K562 (cell line): ENCODE measurements around the gene NAXE. TPM values are rescaled to one million over a fixed set of nuclear protein-coding genes. Genes with fewer than 3 reads are reported as not detected.

Experiments
- ATAC-seq: fragments of 200-7000 bp; cut with Tn5 transposase; 3 replicates; pipeline ENCODE4 v1.9.1; 2020; ENCODE audit warnings: moderate library complexity
- BruUV-seq: library from RNA; stranded (reverse); fragments of 400-500 nt; replicated peaks from 2 replicates; lab custom pipeline; 2021; lab: Mats Ljungman, UMichigan
- CTCF ChIA-PET: fragments of 300-600 bp; formaldehyde crosslinking; extraction: SDS; loops from one replicate; lab custom pipeline; 2021; ENCODE audit warnings: low intra/inter-chr PET ratio; lab: Yijun Ruan, JAX
- POLR2A ChIA-PET: fragments of 300-600, 350-650 bp; sonication (Branson Sonifier 250); formaldehyde crosslinking; extraction: SDS; loops from one replicate; lab custom pipeline; 2021; ENCODE audit warnings: antibody characterized with exemption, inconsistent platforms; lab: Yijun Ruan, JAX
- DNase-seq, 4 experiments: peaks; one replicate each; pipeline versions ENCODE4 v3.0.0 to v3.0.0-alpha.2; 2011 to 2018; ENCODE audit warnings: low spot score in 3 of 4, mixed read lengths in 3 of 4; ENCODE audit errors: extremely low read depth in 1 of 4
- FAIRE-seq: peaks from 2 replicates; lab custom pipeline; 2011; peaks lifted over from hg19 to GRCh38; lab: Jason Lieb, UNC
- H2AFZ ChIP-seq: 2 replicates; pipeline ENCODE4 v1.6.0; 2011; ENCODE audit warnings: low read depth, low read length, control low read depth, inconsistent platforms
- H3K27ac ChIP-seq: fragments of 200-600 bp; 3 replicates; pipeline ENCODE4 v1.8.0; 2011; ENCODE audit warnings: low read depth, mild to moderate bottlenecking, control low read depth, inconsistent platforms, low read length, moderate library complexity, mixed read lengths; ENCODE audit errors: extremely low read depth
- H3K27me3 ChIP-seq, 2 experiments: fragments of 300-600 bp in 1 of 2; 2 replicates in 1 of 2; 3 replicates in 1 of 2; pipeline versions ENCODE4 v1.6.0 to v1.8.0; 2011; ENCODE audit warnings: inconsistent platforms in 2 of 2, low read length in 2 of 2, mild to moderate bottlenecking in 1 of 2, mixed read lengths in 1 of 2, moderate library complexity in 1 of 2; ENCODE audit not compliant: control insufficient read depth in 2 of 2, insufficient read depth in 2 of 2
- H3K36me3 ChIP-seq: fragments of 300-600 bp; 3 replicates; pipeline ENCODE4 v1.8.0; 2011; ENCODE audit warnings: mild to moderate bottlenecking, low read length, inconsistent platforms; ENCODE audit not compliant: control insufficient read depth, insufficient read depth
- H3K4me1 ChIP-seq, 2 experiments: fragments of 200-600 bp in 1 of 2; replicated peaks in 1 of 2; 2 replicates in 1 of 2; 3 replicates in 1 of 2; pipeline versions ENCODE4 v1.5.1 to v1.8.0; 2011; ENCODE audit warnings: inconsistent platforms in 2 of 2, low read length in 2 of 2, mild to moderate bottlenecking in 1 of 2, mixed read lengths in 1 of 2, moderate library complexity in 1 of 2; ENCODE audit not compliant: control insufficient read depth in 2 of 2, insufficient read depth in 2 of 2
- H3K4me2 ChIP-seq: 2 replicates; pipeline ENCODE4 v1.6.1; 2011; ENCODE audit warnings: low read length, control low read depth, inconsistent platforms, mixed read lengths; ENCODE audit not compliant: insufficient read depth
- H3K4me3 ChIP-seq: fragments of 200-600 bp; sonication (generic), shearing (Covaris generic); 2 replicates; pipeline ENCODE4 v1.5.1; 2016; ENCODE audit warnings: control low read depth, inconsistent platforms
- H3K79me2 ChIP-seq: fragments of 200-600 bp; 3 replicates; pipeline ENCODE4 v1.8.0; 2011; ENCODE audit warnings: low read length, inconsistent platforms; ENCODE audit not compliant: control insufficient read depth, insufficient read depth
- H3K9ac ChIP-seq, 2 experiments: 2 replicates each; pipeline versions ENCODE4 v1.6.0 to v1.6.1; 2011; ENCODE audit warnings: low read depth in 2 of 2, low read length in 2 of 2, control low read depth in 1 of 2, inconsistent platforms in 1 of 2, mild to moderate bottlenecking in 1 of 2, mixed read lengths in 1 of 2; ENCODE audit not compliant: insufficient read depth in 1 of 2
- H3K9me1 ChIP-seq: one replicate; pipeline ENCODE4 v1.6.0; 2011; ENCODE audit warnings: inconsistent platforms, mild to moderate bottlenecking, low read length, moderate library complexity; ENCODE audit not compliant: control insufficient read depth, insufficient read depth
- H3K9me3 ChIP-seq: replicated peaks from 2 replicates; pipeline ENCODE4 v1.5.1; 2011; ENCODE audit warnings: low read depth, low read length, inconsistent platforms; ENCODE audit not compliant: control insufficient read depth, insufficient read depth
- H4K20me1 ChIP-seq: replicated peaks from 2 replicates; pipeline ENCODE4 v1.6.1; 2011; ENCODE audit warnings: low read length, inconsistent platforms, mixed read lengths; ENCODE audit not compliant: control insufficient read depth, insufficient read depth
- BHLHE40 ChIP-seq: IDR thresholded peaks from 2 replicates; pipeline ENCODE4 v1.6.1; 2011; ENCODE audit warnings: low read length, improper control_type of control experiment
- EGR1 ChIP-seq: fragments of 450-650 bp; conservative IDR thresholded peaks from 2 replicates; pipeline ENCODE4 v1.6.1; 2017; ENCODE audit warnings: mild to moderate bottlenecking
- KDM5B ChIP-seq: fragments of 200-600 bp; sonication (generic); IDR thresholded peaks from 2 replicates; pipeline ENCODE4 v1.6.1; 2012; ENCODE audit warnings: low read depth, mild to moderate bottlenecking, moderate library complexity, low read length, control low read depth, inconsistent platforms; ENCODE audit not compliant: insufficient replicate concordance
- LCOR ChIP-seq: sonication (generic); formaldehyde crosslinking; IDR thresholded peaks from 2 replicates; pipeline ENCODE4 v1.8.0; 2022; ENCODE audit warnings: mild to moderate bottlenecking, missing genetic modification reagents
- MAZ ChIP-seq, 2 experiments: fragments of 450-650 bp in 1 of 2; sonication (generic) in 1 of 2; formaldehyde crosslinking; IDR thresholded peaks in 1 of 2; conservative IDR thresholded peaks in 1 of 2; 2 replicates each; pipeline versions ENCODE4 v1.4.0 to v1.5.0; 2020; ENCODE audit warnings: mild to moderate bottlenecking in 1 of 2, missing genetic modification reagents in 1 of 2
- MCM2 ChIP-seq: fragments of 450-650 bp; IDR thresholded peaks from 2 replicates; pipeline ENCODE4 v1.6.1; 2017; ENCODE audit warnings: low read depth, mild to moderate bottlenecking
- MXI1 ChIP-seq: IDR thresholded peaks from 2 replicates; pipeline ENCODE4 v1.6.1; 2011; ENCODE audit warnings: low read depth, mild to moderate bottlenecking, improper control_type of control experiment, low read length
- NCOA4 ChIP-seq: fragments of 450-650 bp; IDR thresholded peaks from 2 replicates; pipeline ENCODE4 v1.6.1; 2018; ENCODE audit warnings: mild to moderate bottlenecking; ENCODE audit not compliant: partially characterized antibody
- POLR2A ChIP-seq: fragments of 450-650 bp; conservative IDR thresholded peaks from 2 replicates; pipeline ENCODE4 v1.6.1; 2016
- POLR2AphosphoS2 ChIP-seq: IDR thresholded peaks from 2 replicates; pipeline ENCODE4 v1.6.1; 2012; ENCODE audit warnings: low read length, improper control_type of control experiment
- POLR2G ChIP-seq: fragments of 200-400 bp; formaldehyde crosslinking; IDR thresholded peaks from 2 replicates; pipeline ENCODE4 v1.6.1; 2017; ENCODE audit warnings: low read depth, mild to moderate bottlenecking, antibody characterized with exemption, low read length, moderate library complexity
- RBFOX2 ChIP-seq: fragments of 200-400 bp; formaldehyde crosslinking; IDR thresholded peaks from 2 replicates; pipeline ENCODE4 v1.6.1; 2017; ENCODE audit warnings: low read depth, mild to moderate bottlenecking, low read length, moderate library complexity
- RBM22 ChIP-seq: fragments of 200-400 bp; formaldehyde crosslinking; IDR thresholded peaks from 2 replicates; pipeline ENCODE4 v1.6.1; 2018; ENCODE audit warnings: low read length, low read depth; ENCODE audit not compliant: poor library complexity, severe bottlenecking
- RBM39 ChIP-seq: fragments of 200-400 bp; formaldehyde crosslinking; optimal IDR thresholded peaks from 2 replicates; pipeline ENCODE3; 2018; ENCODE audit warnings: low read depth, low read length
- SIRT6 ChIP-seq: IDR thresholded peaks from one replicate; pipeline ENCODE4 v1.6.1; 2012; ENCODE audit warnings: low read depth, mild to moderate bottlenecking, control low read depth, inconsistent platforms, low read length, moderate library complexity
- TCF3 ChIP-seq: sonication (generic); formaldehyde crosslinking; IDR thresholded peaks from 2 replicates; pipeline ENCODE4 v1.4.0; 2020; ENCODE audit warnings: mild to moderate bottlenecking, missing genetic modification reagents
- ZBTB12 ChIP-seq: fragments of 250-450 bp; sonication (Bioruptor Pico); IDR thresholded peaks from 2 replicates; pipeline ENCODE4 v1.4.0; 2020
- ZNF518B ChIP-seq: fragments of 250-450 bp; sonication (Bioruptor Pico); IDR thresholded peaks from 2 replicates; pipeline ENCODE4 v1.5.0; 2021; ENCODE audit warnings: mild to moderate bottlenecking, moderate library complexity
- WGBS: fragments of 100-300 bp; shearing (Covaris generic); methylation state at CpG from one replicate; pipeline ENCODE4 v1.1.6; 2016; ENCODE audit warnings: low coverage, mixed read lengths; ENCODE audit not compliant: insufficient coverage; ENCODE audit errors: missing lambda C conversion rate; 5-methylcytosine and 5-hydroxymethylcytosine counted together
- in situ Hi-C: fragments of 300-500 bp; cut with MboI; formaldehyde crosslinking; loops from 4 replicates; pipeline ENCODE4 v1.15.0; 2018; ENCODE audit warnings: inconsistent platforms, mixed read lengths
- intact Hi-C: fragments of 100-400 bp; cut with micrococcal nuclease; formaldehyde crosslinking; loops from 2 replicates; pipeline ENCODE4 v1.14.2; 2022
- polyA plus RNA-seq, 8 experiments: library from polyadenylated mRNA; depleted of rRNA in 4 of 8; stranded (reverse) in 5 of 8; unstranded in 3 of 8; fragments of >200 nt; fragmentation: Nextera tagmentation in 2 of 8; fragmentation: Illumina TruSeq in 1 of 8; extraction: Ambion mirVana in 2 of 8; extraction: Trizol in 1 of 8; gene quantifications; 2 replicates each; pipeline versions ENCODE4 v1.2.1 to v1.2.3, GENCODE V29; 2011 to 2014; ENCODE audit warnings: inconsistent platforms in 1 of 8, missing spikeins in 1 of 8
- total RNA-seq, 7 experiments: library from RNA; depleted of rRNA in 6 of 7; stranded (reverse); fragments of >200 nt in 6 of 7; fragmentation: Illumina TruSeq in 2 of 7; extraction: Trizol in 2 of 7; gene quantifications; 2 replicates each; pipeline versions ENCODE4 v1.2.1 to v1.2.3, GENCODE V29; 2011 to 2021; ENCODE audit warnings: low replicate concordance in 1 of 7

NAXE gene
- total and polyA plus RNA-seq, 9 of the 15 experiments (the other 6 are each of a cell fraction or from before 2014, with no cell fraction given): 27.3 to 137 (median 90.0) TPM

GRCh38 chr1:156638189-156638985, 46.8 kb downstream of the NAXE start:
- Histone ChIP-seq H3K4me2 (no peak overlapping the region), H2AFZ (no peak overlapping the region), H3K9me3 (no peaks in the 10 kb centered on the region), H3K27me3 (peaks cover 7 to 10% of the 10 kb centered on the region in 2 experiments; a peak in 2 of 5 replicates), H3K4me1 (peaks cover 0 to 8% of the 10 kb centered on the region in 2 experiments; a peak in 2 of 5 replicates), H3K4me3 (no peak overlapping the region), H3K9me1 (no peaks in the 10 kb centered on the region), H4K20me1 (peaks cover 28% of the 10 kb centered on the region), H3K79me2 (no peaks in the 10 kb centered on the region), H3K27ac (no peak overlapping the region), H3K9ac (peak overlapping the region in 1 of 2 experiments; percentile 38; a peak in 1 of 4 replicates), H3K36me3 (peaks cover 10% of the 10 kb centered on the region; the same call in 2 of the 3 replicates)
- POLR2A ChIA-PET: interaction anchor here (0.5 to 1.3 kb wide), 6 partner anchors 9 to 967 kb away, joined by 3 to 12 read pairs (median 4); no protein-coding TSS in a partner anchor
- intact Hi-C loops: no loop called here
- no TSS peak for BruUV-seq
- FAIRE-seq: no peak
- DNase-seq: no peak
- in situ Hi-C loops: no loop called here
- peak; percentile 12; the same call in 2 of the 3 replicates for ATAC-seq
- CTCF ChIA-PET: no interaction called here
- WGBS: 9% methylated on average over 7 of the region's 8 CpGs
- peak; percentile 45; the same call in 1 of the 2 replicates for TF ChIP-seq POLR2AphosphoS2
- TF ChIP-seq POLR2A: peak; percentile 58
- no peak for TF ChIP-seq RBM39
- no peak for TF ChIP-seq ZBTB12 (CRISPR knock-in tag)
- no peak for TF ChIP-seq NCOA4
- TF ChIP-seq EGR1: peak; percentile 50
- TF ChIP-seq MXI1: no peak
- TF ChIP-seq MAZ (CRISPR knock-in tag; conservative IDR thresholded peaks at IDR 0.05 in 1 of 2, IDR thresholded peaks at IDR 0.05 in 1 of 2): peak in 1 of 2 experiments; percentile 14; a peak in 2 of 4 replicates
- peak; percentile 32 for TF ChIP-seq KDM5B
- peak; percentile 19; the same call in 1 of the 2 replicates for TF ChIP-seq BHLHE40
- no peak for TF ChIP-seq ZNF518B (CRISPR knock-in tag)
- 0 out of 2 replicates have a peak, but pooled peaks have one; percentile 15 for TF ChIP-seq LCOR
- no peak for TF ChIP-seq TCF3 (CRISPR knock-in tag)
- peak; percentile 38; the same call in 1 of the 2 replicates for TF ChIP-seq RBFOX2
- peak; percentile 88 for TF ChIP-seq SIRT6
- TF ChIP-seq POLR2G: peak; percentile 84
- peak; percentile 33 for TF ChIP-seq RBM22
- TF ChIP-seq MCM2: no peak
